NB4 (cell line): Measurements from ENCODE around the gene EVA1C.

Experiments
- DNase-seq: peaks from one replicate; pipeline ENCODE4 v3.0.0; 2010; ENCODE audit warnings: low read depth
- H3K4me3 ChIP-seq: one replicate; pipeline ENCODE4 v1.5.1; 2011; ENCODE audit warnings: mild to moderate bottlenecking, low read depth, low read length, moderate library complexity
- MYC ChIP-seq: IDR thresholded peaks from 2 replicates; pipeline ENCODE4 v1.6.1; 2011; ENCODE audit warnings: low read depth, low read length
- POLR2A ChIP-seq: IDR thresholded peaks from 2 replicates; pipeline ENCODE4 v1.6.1; 2011; ENCODE audit warnings: mild to moderate bottlenecking; ENCODE audit not compliant: insufficient read length; ENCODE audit errors: extremely low read depth
- TF ChIP-seq, protein P1 (sequence below): IDR thresholded peaks from one replicate; pipeline ENCODE4 v1.5.1; 2012; ENCODE audit warnings: low read depth, low read length
- TF ChIP-seq, protein P2 (sequence below): IDR thresholded peaks from 2 replicates; pipeline ENCODE4 v1.6.1; 2011; ENCODE audit warnings: low read depth, low read length

The EVA1C gene

GRCh38 chr21:32463889-32464300 is 51.4 kb downstream of the EVA1C start:
- no peak overlapping the region for H3K4me3 ChIP-seq

GRCh38 chr21:32467291-32467690 is 54.8 kb downstream of the EVA1C start:
- TF ChIP-seq POLR2A (no peak), MYC (no peak)
- TF ChIP-seq, protein P1, sequence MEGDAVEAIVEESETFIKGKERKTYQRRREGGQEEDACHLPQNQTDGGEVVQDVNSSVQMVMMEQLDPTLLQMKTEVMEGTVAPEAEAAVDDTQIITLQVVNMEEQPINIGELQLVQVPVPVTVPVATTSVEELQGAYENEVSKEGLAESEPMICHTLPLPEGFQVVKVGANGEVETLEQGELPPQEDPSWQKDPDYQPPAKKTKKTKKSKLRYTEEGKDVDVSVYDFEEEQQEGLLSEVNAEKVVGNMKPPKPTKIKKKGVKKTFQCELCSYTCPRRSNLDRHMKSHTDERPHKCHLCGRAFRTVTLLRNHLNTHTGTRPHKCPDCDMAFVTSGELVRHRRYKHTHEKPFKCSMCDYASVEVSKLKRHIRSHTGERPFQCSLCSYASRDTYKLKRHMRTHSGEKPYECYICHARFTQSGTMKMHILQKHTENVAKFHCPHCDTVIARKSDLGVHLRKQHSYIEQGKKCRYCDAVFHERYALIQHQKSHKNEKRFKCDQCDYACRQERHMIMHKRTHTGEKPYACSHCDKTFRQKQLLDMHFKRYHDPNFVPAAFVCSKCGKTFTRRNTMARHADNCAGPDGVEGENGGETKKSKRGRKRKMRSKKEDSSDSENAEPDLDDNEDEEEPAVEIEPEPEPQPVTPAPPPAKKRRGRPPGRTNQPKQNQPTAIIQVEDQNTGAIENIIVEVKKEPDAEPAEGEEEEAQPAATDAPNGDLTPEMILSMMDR, result no peak
- TF ChIP-seq, protein P2, sequence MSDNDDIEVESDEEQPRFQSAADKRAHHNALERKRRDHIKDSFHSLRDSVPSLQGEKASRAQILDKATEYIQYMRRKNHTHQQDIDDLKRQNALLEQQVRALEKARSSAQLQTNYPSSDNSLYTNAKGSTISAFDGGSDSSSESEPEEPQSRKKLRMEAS, result no peak
- DNase-seq, result no peak
- no peak overlapping the region for H3K4me3 ChIP-seq

More at GRCh38 chr21:32463889-32464300, 51.4 kb downstream of the EVA1C start:
- TF ChIP-seq, protein P2, result no peak
- TF ChIP-seq POLR2A (no peak), MYC (no peak)
- TF ChIP-seq, protein P1, result no peak
- DNase-seq, result no peak

GRCh38 chr21:32468681-32469111 is 56.2 kb downstream of the EVA1C start:
- DNase-seq, result no peak
- TF ChIP-seq, protein P1, result no peak
- no peak for TF ChIP-seq MYC
- TF ChIP-seq POLR2A, result no peak
- TF ChIP-seq, protein P2, result no peak
- no peak overlapping the region for H3K4me3 ChIP-seq

DNA sequence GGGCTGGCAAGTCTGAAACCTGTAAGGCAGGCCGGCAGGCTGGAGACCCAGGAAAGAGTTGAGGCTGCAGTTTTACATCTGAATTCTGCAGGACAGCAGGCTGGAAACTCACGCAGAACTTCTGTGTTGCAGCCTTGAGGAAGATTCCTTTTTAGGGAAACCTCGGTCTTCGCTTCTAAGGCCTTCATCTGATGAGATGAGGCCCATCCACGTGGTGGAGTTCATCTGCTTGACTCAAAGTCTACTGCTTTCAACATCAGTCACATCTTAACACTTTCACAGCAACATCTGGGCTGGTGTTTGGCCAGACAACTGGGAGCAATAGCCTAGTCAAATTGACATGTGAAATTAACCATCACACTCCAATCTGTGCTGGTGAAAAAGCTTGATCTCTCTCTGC is 57.1 kb downstream of the EVA1C start:
- TF ChIP-seq, protein P2, result no peak
- TF ChIP-seq, protein P1, result no peak
- TF ChIP-seq POLR2A, result no peak
- no peak for TF ChIP-seq MYC
- DNase-seq, result no peak
- H3K4me3 ChIP-seq, result no peak overlapping the region

DNA sequence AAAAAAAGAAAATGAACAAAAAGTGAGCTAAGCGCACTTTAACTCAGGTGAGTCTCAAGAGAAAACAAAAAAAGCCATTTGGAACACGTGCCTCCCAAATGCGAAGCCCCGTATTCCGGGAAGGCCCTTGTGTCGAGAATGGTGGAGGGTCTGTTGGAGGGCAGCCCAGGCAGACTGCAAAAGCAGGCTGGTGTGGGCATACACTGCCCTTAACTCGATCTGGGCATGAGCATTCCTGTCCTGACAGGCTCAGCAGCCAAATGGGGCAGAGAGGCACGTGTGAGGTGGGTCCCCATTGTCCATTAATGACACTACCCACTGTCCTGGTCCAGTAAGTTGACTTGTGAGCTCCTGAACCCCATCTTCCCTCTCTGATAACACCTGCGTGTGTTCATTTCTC is 57.7 kb downstream of the EVA1C start:
- no peak overlapping the region for H3K4me3 ChIP-seq
- DNase-seq, result no peak
- no peak for TF ChIP-seq POLR2A
- TF ChIP-seq, protein P2, result no peak
- TF ChIP-seq, protein P1, result no peak
- no peak for TF ChIP-seq MYC
